K562 (cell line): ENCODE results near the gene CHD2.

Source experiments
- ELF4 ChIP-seq: fragments of 450-650 bp; formaldehyde crosslinking; IDR thresholded peaks from 2 replicates; pipeline ENCODE4 v1.4.0; 2022; ENCODE audit warnings: missing genetic modification characterization
- MTA1 ChIP-seq: fragments of 450-650 bp; IDR thresholded peaks from 2 replicates; pipeline ENCODE4 v1.6.1; 2017; ENCODE audit warnings: borderline replicate concordance
- MXI1 ChIP-seq: IDR thresholded peaks from 2 replicates; pipeline ENCODE4 v1.6.1; 2011; ENCODE audit warnings: low read depth, mild to moderate bottlenecking, improper control_type of control experiment, low read length
- NFYB ChIP-seq: IDR thresholded peaks from 2 replicates; pipeline ENCODE4 v1.6.1; 2011; ENCODE audit warnings: mild to moderate bottlenecking, moderate library complexity; ENCODE audit not compliant: insufficient read length; ENCODE audit errors: extremely low read depth
- NONO ChIP-seq, 2 experiments: fragments of 200-400 bp in 1 of 2; fragments of 450-650 bp in 1 of 2; formaldehyde crosslinking in 1 of 2; IDR thresholded peaks; 2 replicates each; pipeline ENCODE4 v1.6.1; 2017; ENCODE audit warnings: low read depth in 2 of 2, mild to moderate bottlenecking in 2 of 2, moderate library complexity in 2 of 2, low read length in 1 of 2
- ZNF217 ChIP-seq: sonication (generic); formaldehyde crosslinking; IDR thresholded peaks from 2 replicates; pipeline ENCODE4 v1.8.0; 2022; ENCODE audit warnings: mild to moderate bottlenecking, missing genetic modification reagents
- TF ChIP-seq, protein P1 (sequence below), 3 experiments: IDR thresholded peaks in 2 of 3; conservative IDR thresholded peaks in 1 of 3; 2 replicates each; pipeline ENCODE4 v1.5.1; 2011 to 2012; ENCODE audit warnings: low read length in 3 of 3, mild to moderate bottlenecking in 3 of 3, control low read depth in 2 of 3, improper control_type of control experiment in 1 of 3, inconsistent platforms in 1 of 3, low read depth in 1 of 3, mixed read lengths in 1 of 3, moderate library complexity in 1 of 3; ENCODE audit not compliant: insufficient read depth in 2 of 3

DNA sequence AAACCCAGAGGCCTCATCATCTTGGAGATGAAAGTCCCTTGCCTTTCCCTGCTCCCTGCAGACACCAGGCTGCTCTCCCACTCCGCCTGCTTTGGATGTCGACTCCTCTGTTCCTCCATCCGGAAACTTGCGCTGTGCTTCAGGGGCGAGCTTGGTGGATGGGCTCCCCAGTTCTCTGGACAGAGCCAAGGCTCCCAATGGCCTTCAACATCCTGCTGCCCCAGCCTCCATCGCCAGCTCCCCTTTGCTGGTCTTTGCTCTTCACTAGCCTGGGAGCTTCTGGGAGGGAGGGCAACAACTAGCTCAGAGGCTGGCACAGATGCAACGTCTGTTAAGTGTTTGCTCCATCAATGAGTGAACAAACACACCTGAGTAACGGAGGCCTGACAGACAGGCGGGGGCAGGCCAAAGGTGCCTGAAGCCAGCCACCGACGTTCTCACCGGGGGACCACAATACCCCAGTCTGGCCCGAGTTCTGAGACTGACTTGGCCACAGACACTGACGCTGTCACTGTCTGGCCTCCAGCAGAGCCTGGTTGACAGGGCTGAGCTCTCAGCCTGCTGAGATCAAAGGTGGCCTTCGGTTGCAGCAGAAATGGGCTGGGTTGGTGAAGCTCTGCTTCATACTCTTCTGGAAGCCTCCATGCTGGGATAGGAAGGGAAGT, 149.9 kb downstream of the CHD2 start:
- TF ChIP-seq NONO (IDR thresholded peaks at IDR 0.05; ENCODE audit: low read depth in 2 of 2, low read length in 1 of 2): no peak
- no peak for TF ChIP-seq MTA1
- TF ChIP-seq, protein P1, sequence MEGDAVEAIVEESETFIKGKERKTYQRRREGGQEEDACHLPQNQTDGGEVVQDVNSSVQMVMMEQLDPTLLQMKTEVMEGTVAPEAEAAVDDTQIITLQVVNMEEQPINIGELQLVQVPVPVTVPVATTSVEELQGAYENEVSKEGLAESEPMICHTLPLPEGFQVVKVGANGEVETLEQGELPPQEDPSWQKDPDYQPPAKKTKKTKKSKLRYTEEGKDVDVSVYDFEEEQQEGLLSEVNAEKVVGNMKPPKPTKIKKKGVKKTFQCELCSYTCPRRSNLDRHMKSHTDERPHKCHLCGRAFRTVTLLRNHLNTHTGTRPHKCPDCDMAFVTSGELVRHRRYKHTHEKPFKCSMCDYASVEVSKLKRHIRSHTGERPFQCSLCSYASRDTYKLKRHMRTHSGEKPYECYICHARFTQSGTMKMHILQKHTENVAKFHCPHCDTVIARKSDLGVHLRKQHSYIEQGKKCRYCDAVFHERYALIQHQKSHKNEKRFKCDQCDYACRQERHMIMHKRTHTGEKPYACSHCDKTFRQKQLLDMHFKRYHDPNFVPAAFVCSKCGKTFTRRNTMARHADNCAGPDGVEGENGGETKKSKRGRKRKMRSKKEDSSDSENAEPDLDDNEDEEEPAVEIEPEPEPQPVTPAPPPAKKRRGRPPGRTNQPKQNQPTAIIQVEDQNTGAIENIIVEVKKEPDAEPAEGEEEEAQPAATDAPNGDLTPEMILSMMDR (IDR thresholded peaks at IDR 0.05 in 2 of 3, conservative IDR thresholded peaks at IDR 0.05 in 1 of 3; ENCODE audit: insufficient read depth in 2 of 3, low read depth in 1 of 3, low read length in 3 of 3): no peak
- no peak for TF ChIP-seq ZNF217
- TF ChIP-seq MXI1: no peak
- TF ChIP-seq ELF4 (CRISPR knock-in tag): no peak
- TF ChIP-seq NFYB: no peak
